ENCODE results near the gene SPSB4.

SPSB4 gene

GRCh38 chr3:141078200-141078599, 27.1 kb downstream of the SPSB4 start:
- DNase-seq (ENCODE audit: extremely low read depth, low read depth) = no peak
- no peak for TF ChIP-seq CTCF (IDR thresholded peaks at IDR 0.05; ENCODE audit: low read depth, low read length)

GRCh38 chr3:141080431-141080830, 29.3 kb downstream of the SPSB4 start:
- TF ChIP-seq CTCF (IDR thresholded peaks at IDR 0.05; ENCODE audit: low read depth, low read length) = no peak
- DNase-seq (ENCODE audit: extremely low read depth, low read depth) = no peak

GRCh38 chr3:141081141-141081795, 30.1 kb downstream of the SPSB4 start:
- TF ChIP-seq CTCF (IDR thresholded peaks at IDR 0.05; ENCODE audit: low read depth, low read length) = no peak
- no peak for DNase-seq (ENCODE audit: extremely low read depth, low read depth)

- DNase-seq (ENCODE audit: extremely low read depth, low read depth) = no peak
- no peak for TF ChIP-seq CTCF (IDR thresholded peaks at IDR 0.05; ENCODE audit: low read depth, low read length)
Measured at GRCh38 chr3:141082064-141082463, 30.9 kb downstream of the SPSB4 start.

- DNase-seq (ENCODE audit: extremely low read depth, low read depth) = no peak
- TF ChIP-seq CTCF (IDR thresholded peaks at IDR 0.05; ENCODE audit: low read depth, low read length) = no peak
Measured at GRCh38 chr3:141083226-141083625, 32.1 kb downstream of the SPSB4 start.

GRCh38 chr3:141083836-141084649, 32.9 kb downstream of the SPSB4 start:
- no peak for DNase-seq (ENCODE audit: extremely low read depth, low read depth)
- TF ChIP-seq CTCF (IDR thresholded peaks at IDR 0.05; ENCODE audit: low read depth, low read length) = no peak

- TF ChIP-seq CTCF (IDR thresholded peaks at IDR 0.05; ENCODE audit: low read depth, low read length) = no peak
- no peak for DNase-seq (ENCODE audit: extremely low read depth, low read depth)
Measured at GRCh38 chr3:141085343-141086070, 34.4 kb downstream of the SPSB4 start.

Data from AG09319 (cell line).